PC-9 (cell line): ENCODE data around the gene TNS4. TPM values are rescaled to one million over a fixed set of nuclear protein-coding genes. Genes with fewer than 3 reads are reported as not detected.

Source experiments
- BruUV-seq: library from RNA; stranded (reverse); fragments of 400-500 nt; replicated peaks from 2 replicates; lab custom pipeline; 2021; lab: Mats Ljungman, UMichigan
- CTCF ChIA-PET: fragments of 300-600 bp; sonication (Branson Sonifier 250); formaldehyde crosslinking; loops from one replicate; lab custom pipeline; 2022; ENCODE audit warnings: antibody characterized with exemption; lab: Charles Lee
- POLR2A ChIA-PET: fragments of 300-600 bp; sonication (Branson Sonifier 250); formaldehyde crosslinking; loops from one replicate; lab custom pipeline; 2022; ENCODE audit warnings: antibody characterized with exemption; ENCODE audit not compliant: unreplicated experiment; lab: Charles Lee
- DNase-seq, 2 experiments: peaks; one replicate each; pipeline versions ENCODE4 v3.0.0 to v3.0.0-alpha.2; 2015 to 2022; ENCODE audit warnings: mixed read lengths in 1 of 2
- H2AFZ ChIP-seq: fragments of 200-600 bp; sonication (generic); 2 replicates; pipeline ENCODE4 v1.8.1; 2017; ENCODE audit warnings: antibody characterized with exemption
- H3F3A ChIP-seq: fragments of 200-600 bp; sonication (generic); 2 replicates; pipeline ENCODE4 v1.8.1; 2017; ENCODE audit warnings: antibody characterized with exemption, mild to moderate bottlenecking, low read depth; ENCODE audit not compliant: insufficient read depth
- H3K27ac ChIP-seq: fragments of 200-600 bp; sonication (generic); 2 replicates; pipeline ENCODE4 v1.6.1; 2016; ENCODE audit warnings: mixed run types
- H3K27me3 ChIP-seq: fragments of 200-600 bp; sonication (generic); 2 replicates; pipeline ENCODE4 v1.6.1; 2016; ENCODE audit warnings: low read depth, mixed run types; ENCODE audit not compliant: insufficient read depth
- H3K36me3 ChIP-seq: fragments of 200-600 bp; sonication (generic); 2 replicates; pipeline ENCODE4 v1.6.1; 2016; ENCODE audit warnings: low read depth, mixed run types
- H3K4me1 ChIP-seq: fragments of 200-600 bp; sonication (generic); replicated peaks from 2 replicates; pipeline ENCODE4 v1.6.1; 2016; ENCODE audit warnings: mixed run types; ENCODE audit not compliant: insufficient read depth
- H3K4me2 ChIP-seq: fragments of 200-600 bp; sonication (generic); 2 replicates; pipeline ENCODE4 v1.6.1; 2017; ENCODE audit warnings: mixed run types
- H3K4me3 ChIP-seq: fragments of 200-600 bp; sonication (generic); 2 replicates; pipeline ENCODE4 v1.6.1; 2016; ENCODE audit warnings: mixed run types
- H3K79me2 ChIP-seq: fragments of 200-600 bp; sonication (generic); 2 replicates; pipeline ENCODE4 v1.6.1; 2017; ENCODE audit warnings: low read depth, mixed run types
- H3K9me2 ChIP-seq: fragments of 200-600 bp; sonication (generic); 2 replicates; pipeline ENCODE4 v1.8.1; 2017; ENCODE audit warnings: mild to moderate bottlenecking; ENCODE audit not compliant: insufficient read depth
- H3K9me3 ChIP-seq: fragments of 200-600 bp; sonication (generic); 2 replicates; pipeline ENCODE4 v1.8.1; 2016; ENCODE audit warnings: low read depth; ENCODE audit not compliant: insufficient read depth
- H4K20me1 ChIP-seq: fragments of 200-600 bp; sonication (generic); 2 replicates; pipeline ENCODE4 v1.8.1; 2017; ENCODE audit not compliant: insufficient read depth
- CTCF ChIP-seq: fragments of 200-600 bp; sonication (generic); conservative IDR thresholded peaks from 2 replicates; pipeline ENCODE4 v1.6.1; 2017; ENCODE audit warnings: mixed run types, antibody characterized with exemption, mild to moderate bottlenecking, moderate library complexity
- EZH2 ChIP-seq: fragments of 200-600 bp; sonication (generic); IDR thresholded peaks from 2 replicates; pipeline ENCODE4 v1.8.0; 2017; ENCODE audit warnings: antibody characterized with exemption, low read depth
- intact Hi-C: fragments of 100-400 bp; cut with micrococcal nuclease; formaldehyde crosslinking; loops from one replicate; pipeline ENCODE4 v1.10.0; 2022; ENCODE audit not compliant: unreplicated experiment
- total RNA-seq: library from RNA; stranded (reverse); gene quantifications from 2 replicates; pipeline ENCODE4 v1.2.3, GENCODE V29; 2021

The TNS4 gene
- total RNA-seq, 1 experiment from 2014 or later, result 17.4 TPM

DNA sequence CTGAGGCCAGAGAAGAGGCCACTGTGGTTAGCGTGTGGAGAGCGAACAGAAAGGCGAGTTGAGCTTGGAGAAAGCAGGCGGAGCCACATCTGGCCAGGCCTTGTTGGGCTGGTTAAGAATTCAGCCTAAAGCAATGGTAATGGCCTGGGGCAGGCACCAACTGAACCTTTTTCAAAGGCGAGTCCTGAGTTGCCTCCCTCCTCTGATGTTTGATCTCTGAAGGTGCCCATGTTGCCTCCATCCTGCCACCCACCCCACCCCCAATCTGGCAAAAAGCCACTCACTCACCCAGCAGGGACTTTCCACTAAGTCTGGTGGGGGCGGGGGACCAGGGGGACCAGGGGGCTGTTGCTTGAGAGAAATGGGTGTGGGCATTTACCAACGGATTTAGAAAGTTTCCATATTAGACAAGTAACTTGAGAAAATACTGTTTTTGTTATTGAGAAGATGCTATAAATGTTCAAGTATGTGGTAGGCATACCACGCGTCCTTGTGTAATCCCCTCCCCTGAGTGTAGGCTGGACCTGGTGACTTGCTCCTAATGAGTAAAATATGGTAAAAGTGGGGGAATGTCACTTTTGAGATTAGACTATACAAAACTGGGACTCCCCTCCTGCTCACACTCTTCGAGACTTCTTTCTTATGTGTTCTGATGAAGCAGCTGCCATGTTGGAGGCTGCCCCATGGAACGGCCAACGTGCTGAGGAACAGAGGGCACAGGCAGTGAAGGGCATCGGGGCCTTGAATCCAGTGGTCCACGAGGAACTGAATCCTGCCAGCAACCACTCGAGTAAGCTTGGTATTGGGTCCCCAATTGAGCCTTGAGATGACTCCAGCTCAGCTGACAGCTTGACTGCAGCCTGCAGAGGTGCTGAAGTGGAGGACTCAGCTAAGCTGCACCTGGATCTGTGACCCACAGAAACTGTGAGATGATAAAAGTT is 29.9 kb upstream of the TNS4 start:
- Histone ChIP-seq H3K9me2 (no peaks in the 10 kb centered on the region), H3F3A (peaks cover 38% of the 10 kb centered on the region; the same call in 1 of the 2 replicates), H3K9me3 (no peaks in the 10 kb centered on the region; the same call in 1 of the 2 replicates), H3K79me2 (no peaks in the 10 kb centered on the region), H3K27ac (no peak overlapping the region), H3K4me3 (no peak overlapping the region), H3K27me3 (no peaks in the 10 kb centered on the region), H2AFZ (no peak overlapping the region), H3K36me3 (no peaks in the 10 kb centered on the region), H3K4me2 (no peak overlapping the region), H3K4me1 (peaks cover 35% of the 10 kb centered on the region), H4K20me1 (no peaks in the 10 kb centered on the region)
- POLR2A ChIA-PET, result no interaction called here
- BruUV-seq, result no TSS peak
- CTCF ChIA-PET, result interaction anchor here (0.5 to 1.4 kb wide), 6 partner anchors 29 to 87 kb away, joined by 3 to 10 read pairs (median 6); partner anchors contain the start of gene TNS4
- DNase-seq, result no peak
- TF ChIP-seq EZH2 (no peak), CTCF (no peak)
- intact Hi-C loops, result loop anchor here (5.0 kb wide), 1 partner anchor 229 kb away; no protein-coding TSS in a partner anchor

DNA sequence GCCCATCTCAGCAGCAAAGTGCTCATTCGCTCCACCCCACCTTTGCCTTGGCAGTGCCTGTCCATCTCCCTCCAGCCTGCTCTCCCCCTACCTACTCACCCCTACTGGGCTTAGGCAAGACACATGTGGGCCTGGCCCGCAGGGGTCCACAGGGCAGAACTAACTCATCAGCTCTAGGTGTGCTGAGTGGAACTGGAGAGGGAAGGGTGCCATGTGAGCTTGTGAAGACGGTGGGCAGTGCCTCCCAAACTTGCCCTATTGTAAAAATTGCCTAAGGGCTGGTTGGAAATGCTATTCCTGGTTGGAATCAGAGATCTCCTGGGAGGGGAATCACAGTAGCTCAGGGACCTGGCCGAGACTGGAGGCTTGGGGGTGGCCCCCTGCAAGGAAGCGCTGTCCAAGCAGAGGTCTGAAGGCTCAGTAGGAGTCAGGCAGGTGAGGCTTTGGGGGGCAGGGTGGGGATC is 29.1 kb upstream of the TNS4 start:
- Histone ChIP-seq H3K9me2 (no peaks in the 10 kb centered on the region), H3F3A (peaks cover 38% of the 10 kb centered on the region; the same call in 1 of the 2 replicates), H2AFZ (no peak overlapping the region), H4K20me1 (no peaks in the 10 kb centered on the region), H3K9me3 (peaks cover 5% of the 10 kb centered on the region), H3K79me2 (no peaks in the 10 kb centered on the region), H3K27ac (no peak overlapping the region), H3K27me3 (no peaks in the 10 kb centered on the region), H3K36me3 (no peaks in the 10 kb centered on the region), H3K4me1 (peaks cover 35% of the 10 kb centered on the region), H3K4me2 (no peak overlapping the region), H3K4me3 (no peak overlapping the region)
- no peak for DNase-seq
- TF ChIP-seq CTCF (no peak), EZH2 (no peak)
- ChIA-PET POLR2A (no interaction called here), CTCF (interaction anchor here (0.9 kb wide), 1 partner anchor 29 kb away, joined by 3 read pairs; no protein-coding TSS in a partner anchor)
- BruUV-seq, result no TSS peak
- intact Hi-C loops, result loop anchor here (5.0 kb wide), 1 partner anchor 228 kb away; no protein-coding TSS in a partner anchor

GRCh38 chr17:40529991-40530390 is 28.6 kb upstream of the TNS4 start:
- peaks cover 38% of the 10 kb centered on the region; the same call in 1 of the 2 replicates for H3F3A ChIP-seq
- H3K9me3 ChIP-seq, result peaks cover 8% of the 10 kb centered on the region
- TF ChIP-seq EZH2 (no peak), CTCF (no peak)
- H3K4me2 ChIP-seq, result no peak overlapping the region
- no peak overlapping the region for H3K27ac ChIP-seq
- H3K9me2 ChIP-seq, result no peaks in the 10 kb centered on the region
- H2AFZ ChIP-seq, result no peak overlapping the region
- ChIA-PET POLR2A (no interaction called here), CTCF (interaction anchor here (0.9 kb wide), 1 partner anchor 28 kb away, joined by 3 read pairs; no protein-coding TSS in a partner anchor)
- no TSS peak for BruUV-seq
- no peaks in the 10 kb centered on the region for H3K27me3 ChIP-seq
- intact Hi-C loops, result loop anchor here (5.0 kb wide), 1 partner anchor 228 kb away; no protein-coding TSS in a partner anchor
- H3K4me1 ChIP-seq, result peaks cover 35% of the 10 kb centered on the region
- no peaks in the 10 kb centered on the region for H3K79me2 ChIP-seq
- H3K36me3 ChIP-seq, result no peaks in the 10 kb centered on the region
- H4K20me1 ChIP-seq, result no peaks in the 10 kb centered on the region
- DNase-seq, result peak in 1 of 2 experiments; percentile 83
- no peak overlapping the region for H3K4me3 ChIP-seq
